GM18502 (cell line): ENCODE results near the gene SAT2.
"Not testable (repeated sequence)": the region's sequence is repeated elsewhere in the genome, so short reads cannot be mapped to it uniquely, and the experiment has no call there.

Experiments
- ATAC-seq: cut with Tn5 transposase; IDR thresholded peaks from one replicate; pipeline ENCODE4 v1.9.1; 2021; ENCODE audit warnings: mild to moderate bottlenecking; ENCODE audit not compliant: unreplicated experiment, poor library complexity

The SAT2 gene

DNA sequence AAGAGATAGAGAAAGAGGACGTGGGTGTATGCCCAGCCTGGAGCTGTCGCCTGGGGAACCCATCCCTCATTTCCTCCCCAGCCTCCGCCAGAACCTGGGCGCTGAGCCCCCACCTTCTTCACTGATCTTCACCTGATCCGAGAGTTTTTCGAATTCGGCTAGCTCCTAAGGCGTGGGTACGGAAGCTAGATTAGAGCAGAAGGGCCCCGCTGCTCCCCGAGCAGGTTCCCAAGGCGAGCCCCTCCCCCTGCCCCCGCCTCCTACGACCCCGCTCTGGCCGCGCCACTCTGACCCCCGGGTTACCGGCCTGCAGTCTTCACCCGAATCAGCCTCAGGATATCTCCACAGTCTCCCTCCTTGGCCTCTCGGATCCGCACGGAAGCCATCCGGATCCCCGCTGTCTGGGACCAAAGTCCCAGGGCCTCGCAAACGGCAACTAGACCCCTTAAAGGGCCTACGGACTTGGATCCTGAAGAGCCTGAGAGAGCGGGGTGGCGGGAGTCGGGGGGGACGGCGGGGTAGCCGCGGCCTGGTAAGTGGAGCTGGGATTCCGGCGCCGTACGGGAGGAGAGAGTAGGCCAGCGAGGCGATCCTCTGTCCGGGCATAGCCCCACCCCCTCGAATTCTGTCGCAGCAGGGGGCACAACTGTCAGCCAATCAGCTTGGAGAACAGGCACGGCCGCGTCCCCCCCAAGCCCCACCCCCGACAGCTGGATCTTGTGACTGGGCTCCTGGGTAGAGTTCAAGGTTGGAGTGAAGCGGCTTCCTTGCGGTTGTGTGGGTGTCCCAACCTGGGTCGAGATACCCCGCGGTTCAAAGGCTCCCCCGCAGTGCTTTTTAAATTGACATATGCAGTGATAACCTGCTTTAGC is at the start of gene SAT2:
Gene SAT2 (minus strand): TSS at position 572 of the 872 bp plus-strand sequence. CDS start 186 bp downstream, at position 386.
- peak; percentile 88 for ATAC-seq

DNA sequence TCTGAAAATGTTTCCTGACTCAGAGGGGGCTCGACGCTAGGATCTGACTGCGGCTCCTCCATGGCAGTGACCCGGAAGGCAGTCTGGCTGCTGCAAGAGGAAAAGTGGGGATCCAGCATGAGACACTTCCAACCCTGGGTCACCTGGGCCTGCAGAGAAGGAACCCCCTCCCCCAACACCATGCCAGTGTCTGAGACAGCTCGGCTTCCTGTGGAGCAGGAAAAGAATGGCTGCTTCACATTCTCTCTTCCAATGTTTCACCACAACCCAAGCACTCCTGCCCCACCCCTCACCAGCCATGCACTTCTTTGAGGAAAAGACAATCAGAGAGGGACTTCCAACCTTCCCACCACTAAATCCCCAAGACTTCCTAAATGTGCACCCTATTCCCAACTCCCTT is 48.9 kb upstream of the SAT2 start:
- no peak for ATAC-seq

DNA sequence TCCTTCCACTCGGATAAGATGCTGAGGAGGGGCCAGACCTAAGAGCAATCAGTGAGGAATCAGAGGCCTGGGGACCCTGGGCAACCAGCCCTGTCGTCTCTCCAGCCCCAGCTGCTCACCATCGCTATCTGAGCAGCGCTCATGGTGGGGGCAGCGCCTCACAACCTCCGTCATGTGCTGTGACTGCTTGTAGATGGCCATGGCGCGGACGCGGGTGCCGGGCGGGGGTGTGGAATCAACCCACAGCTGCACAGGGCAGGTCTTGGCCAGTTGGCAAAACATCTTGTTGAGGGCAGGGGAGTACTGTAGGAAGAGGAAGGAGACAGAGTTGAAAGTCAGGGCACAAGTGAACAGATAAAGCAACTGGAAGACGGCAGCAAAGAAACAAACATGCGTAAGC is 47.3 kb upstream of the SAT2 start:
- no peak for ATAC-seq

DNA sequence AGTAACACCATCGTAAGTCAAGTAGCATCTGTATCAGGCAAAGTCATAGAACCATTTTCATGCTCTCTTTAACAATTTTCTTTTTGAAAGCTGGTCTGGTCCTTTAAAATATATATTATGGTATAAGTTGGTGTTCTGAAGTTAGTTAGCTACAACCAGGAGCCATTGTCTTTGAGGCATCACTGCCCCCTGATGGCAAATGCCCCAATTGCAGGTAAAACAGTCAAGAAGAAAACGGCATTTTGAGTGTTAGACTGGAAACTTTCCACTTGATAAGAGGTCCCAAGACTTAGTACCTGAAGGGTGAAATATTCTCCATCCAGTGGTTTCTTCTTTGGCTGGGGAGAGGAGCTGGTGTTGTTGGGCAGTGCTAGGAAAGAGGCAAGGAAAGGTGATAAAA is 45.6 kb upstream of the SAT2 start:
- ATAC-seq, result no peak

DNA sequence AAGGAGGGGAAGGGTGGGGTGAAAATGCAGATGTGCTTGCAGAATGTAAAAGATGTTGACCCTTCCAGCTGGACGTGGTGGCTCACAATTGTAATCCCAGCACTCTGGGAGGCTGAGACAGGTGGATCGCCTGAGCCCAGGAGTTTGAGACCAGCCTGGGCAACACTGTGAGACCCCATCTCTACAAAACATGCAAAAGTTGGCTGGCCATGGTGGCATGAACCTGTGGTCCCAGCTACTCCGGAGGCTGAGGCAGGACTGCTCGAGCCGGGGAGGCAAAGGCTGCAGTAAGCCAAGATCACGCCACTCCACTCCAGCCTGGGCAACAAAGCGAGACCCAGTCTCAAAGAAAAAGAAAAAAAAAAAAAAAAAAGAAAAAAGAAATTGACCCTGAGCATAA is 40.9 kb upstream of the SAT2 start:
- no peak for ATAC-seq

DNA sequence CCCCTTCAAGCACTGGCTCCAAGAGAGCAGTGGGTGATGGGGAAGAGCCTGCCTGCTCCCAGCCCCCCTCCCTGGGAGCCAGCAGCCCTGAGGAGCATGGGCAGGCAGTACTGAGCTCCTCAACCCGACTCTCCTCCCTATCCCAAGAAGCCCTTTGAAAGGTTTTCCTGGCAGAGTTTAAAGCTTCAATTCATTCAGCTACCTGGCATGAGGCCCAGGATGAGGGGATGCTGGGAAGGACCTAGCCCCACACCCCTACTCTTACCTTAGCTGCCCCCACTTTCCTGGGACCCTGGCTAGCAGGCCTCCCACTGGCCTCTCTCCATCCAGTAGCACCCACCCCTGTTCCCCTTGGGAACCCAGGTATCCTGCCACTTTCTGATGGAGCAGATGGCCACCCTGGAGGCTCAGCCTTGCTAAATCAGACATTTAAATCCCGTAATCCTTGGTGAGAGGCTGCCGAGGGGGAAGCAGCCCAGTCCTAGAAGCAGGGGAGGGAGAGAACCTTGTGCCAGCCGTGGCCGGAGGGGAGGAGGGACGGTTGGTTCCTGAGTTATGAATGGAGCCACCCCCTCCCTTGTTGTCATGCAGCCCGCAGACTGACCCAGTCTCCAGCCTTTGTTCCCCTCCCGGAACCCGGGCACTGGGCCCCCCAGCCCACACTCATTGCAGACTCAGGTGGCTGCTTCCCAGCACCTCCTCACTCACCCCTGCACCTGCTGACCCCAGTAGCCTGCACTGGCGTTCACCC is 40.2 kb upstream of the SAT2 start:
- no peak for ATAC-seq

DNA sequence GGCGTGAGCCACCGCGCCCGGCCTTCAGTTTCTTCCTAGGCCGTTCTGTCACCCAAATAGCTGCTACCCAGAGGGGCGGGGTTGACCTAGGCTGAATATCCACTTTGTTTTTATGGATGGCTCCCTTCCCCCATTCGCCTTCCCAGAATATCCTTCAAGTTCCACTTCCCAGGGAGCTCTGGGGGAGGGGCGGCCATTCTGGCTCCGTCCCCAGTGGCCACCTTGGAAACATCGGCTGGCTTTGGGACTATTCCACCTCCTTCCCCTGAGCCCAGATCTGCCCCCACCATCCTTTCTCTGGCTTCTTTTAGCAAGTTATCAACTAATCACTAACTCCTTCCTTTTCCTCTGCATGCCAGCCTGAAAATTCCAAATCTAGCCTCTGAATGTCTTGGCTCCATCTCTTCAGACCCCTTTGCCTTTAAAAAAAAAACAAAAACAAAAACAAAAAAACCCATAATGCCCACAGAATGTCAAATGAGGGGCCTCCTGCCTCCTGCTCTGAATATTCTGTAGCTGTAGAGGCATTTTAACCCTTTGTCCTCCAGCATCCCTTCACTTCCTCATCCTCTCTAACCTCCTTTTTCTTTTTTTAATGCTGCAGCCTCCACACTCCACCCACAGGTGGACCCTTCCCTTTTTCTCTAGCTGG is 29.5 kb upstream of the SAT2 start:
- ATAC-seq, result no peak

DNA sequence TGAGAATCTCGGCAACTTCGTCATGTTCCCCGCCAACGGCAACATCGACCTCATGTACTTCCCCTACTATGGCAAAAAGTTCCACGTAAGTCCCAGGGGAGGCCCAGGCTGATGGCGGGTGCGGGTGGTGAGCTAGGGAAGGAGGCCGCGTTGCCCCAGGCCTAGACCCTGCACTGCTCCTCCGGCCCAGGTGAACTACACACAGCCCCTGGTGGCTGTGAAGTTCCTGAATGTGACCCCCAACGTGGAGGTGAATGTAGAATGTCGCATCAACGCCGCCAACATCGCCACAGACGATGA is 27.9 kb upstream of the SAT2 start:
- ATAC-seq, result no peak

DNA sequence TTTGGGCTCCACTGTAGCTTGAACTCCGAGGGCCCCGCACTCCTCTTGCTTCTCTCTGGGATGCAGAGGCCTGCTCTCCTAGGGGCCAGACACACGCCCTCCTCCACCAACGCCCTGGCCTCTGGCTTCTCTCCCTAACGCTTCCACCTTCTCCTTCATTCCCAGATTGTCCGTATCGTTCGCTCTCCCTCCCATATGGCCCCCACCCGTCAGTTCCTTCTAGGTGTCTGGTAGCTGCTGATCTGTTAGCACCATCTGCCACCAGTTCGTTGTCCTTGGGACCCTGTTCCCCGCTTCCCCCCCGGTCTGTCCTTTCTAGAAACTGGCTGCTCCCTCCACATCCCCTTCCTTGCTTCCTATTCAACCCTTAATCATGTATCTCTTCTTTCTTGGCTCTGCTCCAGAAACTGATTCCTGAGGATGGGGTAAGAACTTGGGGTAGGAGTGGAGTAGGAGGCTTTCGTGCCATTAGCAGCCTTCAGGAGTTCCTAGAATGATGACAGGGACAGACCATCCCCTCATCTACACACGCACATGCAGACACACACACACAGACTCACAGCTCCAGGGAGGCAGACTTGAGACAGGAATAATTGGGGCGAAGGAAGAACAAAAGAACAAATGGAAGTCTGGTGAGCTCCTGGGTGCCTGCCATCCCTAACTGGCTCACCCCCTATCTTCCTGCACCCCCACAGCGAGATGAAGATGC is 27.4 kb upstream of the SAT2 start:
- no peak for ATAC-seq

DNA sequence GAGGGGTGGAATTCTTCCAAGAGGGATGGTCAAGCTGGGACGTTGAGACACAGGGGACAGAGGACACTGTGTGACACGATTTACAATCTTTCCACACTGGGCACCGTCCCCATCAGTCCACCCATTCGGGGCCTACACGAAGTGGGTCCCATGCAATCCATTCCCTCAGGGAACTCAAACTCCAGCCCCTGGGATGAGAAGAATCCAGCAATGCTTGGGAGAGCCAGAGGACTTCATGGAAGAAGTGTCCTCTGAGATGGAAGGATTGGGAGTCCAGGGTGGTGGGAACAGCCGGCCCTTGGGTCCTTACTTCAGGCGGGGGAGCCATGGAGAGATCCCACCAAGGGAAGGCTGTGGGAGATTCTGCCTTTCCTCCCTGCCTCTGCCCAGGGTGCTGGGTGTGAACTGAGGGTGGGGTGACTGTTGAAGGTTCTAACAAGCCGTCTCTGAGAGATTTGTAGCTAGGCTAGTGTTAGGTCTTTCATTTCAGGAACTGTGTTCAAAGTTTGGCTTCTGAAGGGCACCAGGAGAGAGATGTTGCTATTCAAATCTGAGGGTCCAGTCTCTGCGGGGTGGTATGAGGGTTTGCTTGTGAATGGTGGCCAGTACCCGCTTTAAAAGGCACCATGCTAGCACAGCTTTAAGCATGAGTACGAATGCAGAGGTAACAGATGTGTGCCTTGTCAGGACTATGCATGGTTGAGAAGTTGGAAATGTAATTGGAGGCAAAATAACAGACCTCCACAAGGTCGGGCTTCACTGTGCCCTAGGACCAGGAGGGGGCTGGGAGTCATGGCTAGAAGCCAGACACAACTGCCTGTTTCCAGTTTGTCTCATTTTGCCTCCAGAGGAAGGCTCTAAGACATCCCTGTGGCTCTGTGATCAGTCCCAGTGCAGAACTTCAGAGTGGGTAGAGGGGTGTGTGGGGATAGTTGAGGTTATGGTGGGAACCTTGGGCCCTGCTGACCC is 25.1 kb upstream of the SAT2 start:
- no peak for ATAC-seq

DNA sequence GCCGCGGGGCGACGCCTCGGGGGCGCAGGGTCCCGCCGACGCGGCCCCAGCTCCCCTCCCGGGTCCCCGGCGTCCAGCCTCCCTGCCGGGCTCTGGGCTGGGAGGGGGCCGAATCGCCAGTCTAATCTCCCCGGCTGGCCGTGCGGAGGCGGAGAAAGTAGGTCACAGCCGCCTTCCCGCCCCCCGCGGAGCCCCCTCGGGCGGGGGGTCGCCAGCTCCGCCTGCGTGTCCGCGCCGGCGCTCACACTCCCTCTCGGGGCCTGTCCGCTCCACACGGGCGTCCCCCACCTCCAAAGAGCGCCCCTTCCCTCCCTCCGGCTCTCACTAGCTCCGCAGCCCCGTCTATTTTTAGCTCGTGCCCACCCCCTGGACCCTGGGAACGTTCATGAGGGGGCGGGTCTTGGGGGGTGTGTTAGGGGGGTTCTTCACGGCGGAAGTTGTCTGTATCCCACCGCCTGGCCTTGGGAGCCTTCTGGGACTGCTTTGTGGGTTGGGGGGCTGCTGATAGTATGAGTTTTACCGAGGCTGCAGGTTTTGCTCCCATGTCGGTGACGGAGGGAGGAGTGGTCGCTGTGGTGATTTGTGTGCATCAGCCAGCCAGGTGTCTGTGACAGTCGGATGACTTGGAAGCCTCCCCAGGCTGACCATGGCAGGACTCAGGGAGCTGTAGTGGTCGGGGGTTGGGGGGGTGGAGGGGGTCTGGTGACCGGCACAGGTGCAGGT is 24.2 kb upstream of the SAT2 start:
- ATAC-seq, result no peak

DNA sequence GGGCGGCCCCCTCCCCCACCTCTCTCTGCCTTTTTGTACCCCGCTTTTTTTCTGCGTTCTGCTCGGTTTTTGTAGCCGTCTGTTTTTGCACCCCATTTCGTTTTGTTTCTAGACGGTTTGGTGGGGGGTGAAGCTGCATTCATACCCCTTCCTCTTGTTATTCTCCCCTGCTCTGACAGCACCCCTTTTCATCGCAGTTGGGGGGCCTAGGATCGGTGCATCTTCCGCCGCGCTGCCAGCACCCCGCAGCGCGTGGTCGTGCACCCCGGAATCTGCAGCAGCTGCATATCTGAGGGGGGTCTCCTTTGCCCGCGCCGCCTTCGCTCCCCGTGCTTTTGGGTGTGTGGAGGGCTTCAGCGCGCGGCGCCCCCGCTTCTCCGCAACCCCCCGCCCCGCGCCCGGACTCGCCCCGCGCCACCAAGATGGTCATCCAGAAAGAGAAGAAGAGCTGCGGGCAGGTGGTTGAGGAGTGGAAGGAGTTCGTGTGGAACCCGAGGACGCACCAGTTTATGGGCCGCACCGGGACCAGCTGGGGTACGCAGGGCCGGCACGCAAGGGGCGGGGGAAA is 23.6 kb upstream of the SAT2 start:
- no peak for ATAC-seq

DNA sequence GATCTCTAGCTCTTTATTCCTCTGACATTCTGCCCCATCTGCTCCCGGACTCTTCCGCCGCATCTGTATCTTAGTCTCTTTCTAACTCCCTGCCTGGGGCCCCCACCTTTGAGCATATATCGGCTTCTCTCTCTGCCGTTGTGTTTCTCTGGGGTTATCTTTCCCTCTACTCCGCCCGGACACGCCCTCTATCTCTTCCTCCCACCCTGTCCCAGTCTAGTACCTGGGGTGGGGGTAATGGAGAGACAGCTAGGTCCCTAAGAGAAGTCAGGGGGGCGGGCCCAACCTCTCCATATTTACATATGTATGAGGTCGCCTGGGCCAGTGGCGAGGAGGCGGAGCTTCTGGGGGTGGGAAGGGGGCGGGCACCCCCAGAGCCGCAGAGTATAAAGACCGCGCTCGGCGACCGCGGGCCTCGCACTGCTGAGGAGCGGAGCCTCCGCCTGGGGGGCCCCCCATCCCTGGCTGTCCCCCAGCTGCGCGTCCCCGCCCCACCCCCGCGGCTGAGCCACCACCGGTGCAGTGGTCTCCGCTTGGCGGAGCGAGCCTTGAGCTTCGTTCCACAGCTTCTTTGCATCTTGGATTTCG is 23.0 kb upstream of the SAT2 start, which contains the start of gene ATP1B2:
Gene ATP1B2 (plus strand): TSS at position 418 of the 588 bp plus-strand sequence. CDS start 593 bp downstream, outside the sequence.
- ATAC-seq, result peak; percentile 59

DNA sequence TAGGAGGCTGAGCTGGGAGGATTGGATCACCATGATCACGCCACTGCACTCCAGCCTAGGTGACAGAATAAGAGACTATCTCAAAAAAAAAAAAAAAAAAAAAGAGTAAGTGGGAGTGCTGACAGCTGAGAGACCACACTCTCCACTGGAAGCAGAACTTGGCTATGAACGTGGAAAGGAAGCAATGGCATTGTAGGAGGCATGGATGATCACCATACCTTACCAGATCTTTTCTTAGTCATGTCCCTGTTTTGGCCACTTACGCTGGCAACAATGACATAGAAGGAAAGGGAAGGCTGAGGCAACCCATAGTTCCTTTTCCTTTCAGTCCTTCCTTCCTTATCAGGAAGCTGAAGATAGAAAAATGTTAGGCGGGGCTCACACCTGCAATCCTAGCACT is 19.4 kb upstream of the SAT2 start:
- ATAC-seq, result no peak

DNA sequence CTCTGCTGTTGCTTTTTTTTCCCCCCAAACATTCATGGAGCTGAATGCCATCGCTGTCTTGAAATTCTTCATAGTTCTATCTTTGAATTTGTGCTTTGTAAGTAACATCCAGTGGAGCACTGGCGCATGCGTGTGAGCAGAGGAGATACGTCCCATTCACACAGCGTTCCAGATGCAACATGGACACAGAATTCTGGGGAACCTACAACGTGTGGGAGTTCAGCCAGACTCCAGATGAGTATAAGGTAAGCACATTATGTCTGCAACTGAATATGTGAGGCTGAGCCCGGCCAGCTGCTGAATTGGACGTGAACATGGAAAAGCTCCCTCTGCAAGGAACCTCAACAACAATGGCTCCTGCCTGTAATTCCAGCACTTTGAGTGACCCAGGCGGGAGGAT is 18.8 kb upstream of the SAT2 start:
- ATAC-seq, result no peak

DNA sequence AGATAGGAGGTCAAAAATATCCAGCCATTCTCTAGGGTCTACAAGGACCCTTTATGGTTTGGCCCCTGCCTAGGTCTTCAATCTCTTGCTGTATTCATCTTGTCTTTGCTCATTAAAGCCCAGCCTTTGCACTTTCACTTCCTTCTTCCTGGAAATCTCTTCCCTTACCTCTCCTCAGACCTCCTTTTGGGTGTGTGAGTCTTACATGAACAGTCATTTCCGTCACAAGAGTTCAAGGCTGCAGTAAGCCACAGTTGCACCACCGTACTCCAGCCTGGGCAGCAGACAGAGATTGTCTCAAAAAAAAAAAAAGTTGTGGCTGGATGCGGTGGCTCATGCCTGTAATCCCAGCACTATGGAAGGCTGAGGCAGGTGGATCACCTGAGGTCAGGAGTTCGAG is 17.2 kb upstream of the SAT2 start:
- ATAC-seq, result no peak

DNA sequence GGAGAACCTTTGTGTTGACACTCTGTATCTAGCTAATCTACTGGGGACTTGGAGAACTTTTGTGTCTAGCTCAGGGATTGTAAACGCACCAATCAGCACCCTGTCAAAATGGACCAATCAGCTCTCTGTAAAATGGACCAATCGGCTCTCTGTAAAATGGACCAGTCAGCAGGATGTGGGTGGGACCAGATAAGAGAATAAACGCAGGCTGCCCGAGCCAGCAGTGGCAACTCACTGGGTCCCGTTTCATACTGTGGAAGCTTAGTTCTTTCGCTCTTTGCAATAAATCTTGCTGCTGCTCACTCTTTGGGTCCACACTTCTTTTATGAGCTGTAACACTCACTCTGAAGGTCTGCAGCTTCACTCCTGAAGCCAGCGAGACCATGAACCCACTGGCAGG is 14.0 kb upstream of the SAT2 start:
- not testable (repeated sequence) for ATAC-seq

DNA sequence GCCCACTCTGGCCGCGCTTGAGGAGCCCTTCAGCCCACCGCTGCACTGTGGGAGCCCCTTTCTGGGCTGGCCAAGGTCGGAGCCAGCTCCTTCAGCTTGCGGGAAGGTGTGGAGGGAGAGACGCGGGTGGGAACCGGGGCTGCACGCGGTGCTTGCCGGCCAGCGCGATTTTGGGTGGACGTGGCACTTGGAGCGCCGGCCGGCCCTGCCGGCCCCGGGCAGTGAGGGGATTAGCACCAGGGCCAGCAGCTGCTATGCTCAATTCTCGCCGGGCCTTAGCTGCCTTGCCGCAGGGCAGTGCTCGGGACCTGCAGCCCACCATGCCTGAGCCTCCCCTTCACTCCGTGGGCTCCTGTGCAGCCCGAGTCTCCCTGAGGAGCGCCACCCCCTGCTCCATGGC is 13.2 kb upstream of the SAT2 start:
- ATAC-seq, result no peak
